ENCODE data around the gene PACSIN3.

PACSIN3 gene

GRCh38 chr11:47147250-47147649 lies 39.0 kb downstream of the PACSIN3 start:
- Mint-ChIP-seq H3K36me3 (ENCODE audit: low read depth) (no peaks in the 10 kb centered on the region), H3K27ac (no peak overlapping the region), H3K4me1 (ENCODE audit: low read depth) (peaks cover 2% of the 10 kb centered on the region), H3K27me3 (no peaks in the 10 kb centered on the region), H3K4me3 (no peak overlapping the region), H3K9me3 (no peaks in the 10 kb centered on the region)
- intact Hi-C loops (cut with micrococcal nuclease) = no loop called here

GRCh38 chr11:47144541-47144940 lies 41.7 kb downstream of the PACSIN3 start:
- H3K4me1 Mint-ChIP-seq (ENCODE audit: low read depth) = no peaks in the 10 kb centered on the region
- H3K36me3 Mint-ChIP-seq (ENCODE audit: low read depth) = no peaks in the 10 kb centered on the region
- no peak overlapping the region for H3K27ac Mint-ChIP-seq
- no peaks in the 10 kb centered on the region for H3K27me3 Mint-ChIP-seq
- intact Hi-C loops (cut with micrococcal nuclease) = no loop called here
- no peak overlapping the region for H3K4me3 Mint-ChIP-seq
- no peaks in the 10 kb centered on the region for H3K9me3 Mint-ChIP-seq

- Mint-ChIP-seq H3K27ac (no peak overlapping the region), H3K4me1 (ENCODE audit: low read depth) (peaks cover 7% of the 10 kb centered on the region), H3K36me3 (ENCODE audit: low read depth) (peaks cover 6% of the 10 kb centered on the region), H3K4me3 (no peak overlapping the region), H3K9me3 (no peaks in the 10 kb centered on the region), H3K27me3 (no peaks in the 10 kb centered on the region)
- intact Hi-C loops (cut with micrococcal nuclease) = no loop called here
These were observed 42.9 kb downstream of the PACSIN3 start for GRCh38 chr11:47143322-47143721.

GRCh38 chr11:47139878-47140277 lies 46.4 kb downstream of the PACSIN3 start:
- H3K9me3 Mint-ChIP-seq = no peaks in the 10 kb centered on the region
- no peaks in the 10 kb centered on the region for H3K27me3 Mint-ChIP-seq
- H3K4me1 Mint-ChIP-seq (ENCODE audit: low read depth) = peaks cover 14% of the 10 kb centered on the region
- H3K36me3 Mint-ChIP-seq (ENCODE audit: low read depth) = peaks cover 15% of the 10 kb centered on the region
- H3K27ac Mint-ChIP-seq = no peak overlapping the region
- H3K4me3 Mint-ChIP-seq = no peak overlapping the region
- intact Hi-C loops (cut with micrococcal nuclease) = no loop called here

- Mint-ChIP-seq H3K27ac (no peak overlapping the region), H3K36me3 (ENCODE audit: low read depth) (peaks cover 15% of the 10 kb centered on the region), H3K4me1 (ENCODE audit: low read depth) (peaks cover 14% of the 10 kb centered on the region), H3K9me3 (no peaks in the 10 kb centered on the region), H3K4me3 (no peak overlapping the region), H3K27me3 (no peaks in the 10 kb centered on the region)
- intact Hi-C loops (cut with micrococcal nuclease) = no loop called here
These were observed 48.8 kb downstream of the PACSIN3 start for GRCh38 chr11:47137476-47137875.

- intact Hi-C loops (cut with micrococcal nuclease) = no loop called here
- H3K36me3 Mint-ChIP-seq (ENCODE audit: low read depth) = peaks cover 15% of the 10 kb centered on the region
- no peak overlapping the region for H3K27ac Mint-ChIP-seq
- no peaks in the 10 kb centered on the region for H3K27me3 Mint-ChIP-seq
- no peak overlapping the region for H3K4me3 Mint-ChIP-seq
- no peaks in the 10 kb centered on the region for H3K9me3 Mint-ChIP-seq
- peaks cover 14% of the 10 kb centered on the region for H3K4me1 Mint-ChIP-seq (ENCODE audit: low read depth)
These were observed 49.3 kb downstream of the PACSIN3 start for GRCh38 chr11:47136921-47137320.

GRCh38 chr11:47136327-47136726 lies 49.9 kb downstream of the PACSIN3 start:
- Mint-ChIP-seq H3K4me1 (ENCODE audit: low read depth) (peaks cover 14% of the 10 kb centered on the region), H3K27ac (no peak overlapping the region), H3K4me3 (no peak overlapping the region), H3K36me3 (ENCODE audit: low read depth) (peaks cover 15% of the 10 kb centered on the region), H3K27me3 (no peaks in the 10 kb centered on the region), H3K9me3 (no peaks in the 10 kb centered on the region)
- intact Hi-C loops (cut with micrococcal nuclease) = no loop called here

- Mint-ChIP-seq H3K4me1 (ENCODE audit: low read depth) (peaks cover 3% of the 10 kb centered on the region), H3K36me3 (ENCODE audit: low read depth) (peaks cover 6% of the 10 kb centered on the region), H3K9me3 (no peaks in the 10 kb centered on the region), H3K27ac (no peak overlapping the region), H3K27me3 (no peaks in the 10 kb centered on the region), H3K4me3 (no peak overlapping the region)
- intact Hi-C loops (cut with micrococcal nuclease) = no loop called here
These were observed 53.3 kb downstream of the PACSIN3 start for GRCh38 chr11:47132981-47133380.

- Mint-ChIP-seq H3K36me3 (ENCODE audit: low read depth) (peaks cover 2% of the 10 kb centered on the region), H3K4me3 (no peak overlapping the region), H3K9me3 (no peaks in the 10 kb centered on the region), H3K27me3 (no peaks in the 10 kb centered on the region), H3K27ac (no peak overlapping the region), H3K4me1 (ENCODE audit: low read depth) (no peaks in the 10 kb centered on the region)
- intact Hi-C loops (cut with micrococcal nuclease) = no loop called here
These were observed 53.7 kb downstream of the PACSIN3 start for GRCh38 chr11:47132490-47132889.

GRCh38 chr11:47131136-47131535 lies 55.1 kb downstream of the PACSIN3 start:
- Mint-ChIP-seq H3K27me3 (no peaks in the 10 kb centered on the region), H3K4me1 (ENCODE audit: low read depth) (no peaks in the 10 kb centered on the region), H3K9me3 (no peaks in the 10 kb centered on the region), H3K36me3 (ENCODE audit: low read depth) (no peaks in the 10 kb centered on the region), H3K4me3 (no peak overlapping the region), H3K27ac (no peak overlapping the region)
- intact Hi-C loops (cut with micrococcal nuclease) = no loop called here

- Mint-ChIP-seq H3K36me3 (ENCODE audit: low read depth) (no peaks in the 10 kb centered on the region), H3K27me3 (no peaks in the 10 kb centered on the region), H3K4me1 (ENCODE audit: low read depth) (no peaks in the 10 kb centered on the region)
These were observed 55.7 kb downstream of the PACSIN3 start for GRCh38 chr11:47130543-47130942.

More at GRCh38 chr11:47130543-47130942, 55.7 kb downstream of the PACSIN3 start:
- Mint-ChIP-seq H3K9me3 (no peaks in the 10 kb centered on the region), H3K27ac (no peak overlapping the region), H3K4me3 (no peak overlapping the region)
- intact Hi-C loops (cut with micrococcal nuclease) = no loop called here
